ENCODE results near the gene FPGS.

The FPGS gene

GRCh38 chr9:127806871-127807270 lies 4.2 kb downstream of the FPGS start:
- no peak for TF ChIP-seq CTCF (IDR thresholded peaks at IDR 0.05; ENCODE audit: control insufficient read depth, insufficient read depth, low read depth, low read length, missing control alignments)
- no peak for DNase-seq (ENCODE audit: low read depth)
- no peak overlapping the region for H3K4me3 ChIP-seq (ENCODE audit: control insufficient read depth, low read depth, low read length)

GRCh38 chr9:127808347-127809001 lies 5.8 kb downstream of the FPGS start:
- no peak for TF ChIP-seq CTCF (IDR thresholded peaks at IDR 0.05; ENCODE audit: control insufficient read depth, insufficient read depth, low read depth, low read length, missing control alignments)
- no peak for DNase-seq (ENCODE audit: low read depth)
- H3K4me3 ChIP-seq (ENCODE audit: control insufficient read depth, low read depth, low read length): no peak overlapping the region

- H3K4me3 ChIP-seq (ENCODE audit: control insufficient read depth, low read depth, low read length): no peak overlapping the region
- no peak for DNase-seq (ENCODE audit: low read depth)
- TF ChIP-seq CTCF (IDR thresholded peaks at IDR 0.05; ENCODE audit: control insufficient read depth, insufficient read depth, low read depth, low read length, missing control alignments): no peak
Measured at GRCh38 chr9:127809002-127809539, 6.4 kb downstream of the FPGS start.

GRCh38 chr9:127809540-127810377 lies 7.1 kb downstream of the FPGS start:
- TF ChIP-seq CTCF (IDR thresholded peaks at IDR 0.05; ENCODE audit: control insufficient read depth, insufficient read depth, low read depth, low read length, missing control alignments): no peak
- no peak overlapping the region for H3K4me3 ChIP-seq (ENCODE audit: control insufficient read depth, low read depth, low read length)
- no peak for DNase-seq (ENCODE audit: low read depth)

GRCh38 chr9:127810378-127811187 lies 7.9 kb downstream of the FPGS start:
- no peak for TF ChIP-seq CTCF (IDR thresholded peaks at IDR 0.05; ENCODE audit: control insufficient read depth, insufficient read depth, low read depth, low read length, missing control alignments)
- no peak overlapping the region for H3K4me3 ChIP-seq (ENCODE audit: control insufficient read depth, low read depth, low read length)
- no peak for DNase-seq (ENCODE audit: low read depth)

- no peak for DNase-seq (ENCODE audit: low read depth)
- no peak overlapping the region for H3K4me3 ChIP-seq (ENCODE audit: control insufficient read depth, low read depth, low read length)
- no peak for TF ChIP-seq CTCF (IDR thresholded peaks at IDR 0.05; ENCODE audit: control insufficient read depth, insufficient read depth, low read depth, low read length, missing control alignments)
Measured at GRCh38 chr9:127812011-127812410, 9.3 kb downstream of the FPGS start.
